Ishikawa (cell line): ENCODE results near the gene PREX1.

Source experiments
- CEBPB ChIP-seq: IDR thresholded peaks from 2 replicates; pipeline ENCODE4 v1.6.1; 2012
- CREB1 ChIP-seq: IDR thresholded peaks from 2 replicates; pipeline ENCODE4 v1.6.1; 2012; ENCODE audit warnings: low read depth
- EGR1 ChIP-seq: IDR thresholded peaks from 2 replicates; pipeline ENCODE4 v1.6.1; 2012
- EP300 ChIP-seq: IDR thresholded peaks from 2 replicates; pipeline ENCODE4 v1.6.1; 2012; ENCODE audit warnings: borderline replicate concordance
- FOXM1 ChIP-seq: IDR thresholded peaks from 2 replicates; pipeline ENCODE4 v1.6.1; 2012; ENCODE audit warnings: low read depth, borderline replicate concordance
- NFIC ChIP-seq: IDR thresholded peaks from 2 replicates; pipeline ENCODE4 v1.6.1; 2012
- RAD21 ChIP-seq: IDR thresholded peaks from 2 replicates; pipeline ENCODE4 v1.6.1; 2012; ENCODE audit warnings: low read depth
- TAF1 ChIP-seq: IDR thresholded peaks from 2 replicates; pipeline ENCODE4 v1.6.1; 2012; ENCODE audit warnings: low read depth, mild to moderate bottlenecking
- TCF12 ChIP-seq: IDR thresholded peaks from 2 replicates; pipeline ENCODE4 v1.6.1; 2012; ENCODE audit warnings: low read depth
- TEAD4 ChIP-seq: IDR thresholded peaks from 2 replicates; pipeline ENCODE4 v1.6.1; 2012
- YY1 ChIP-seq: IDR thresholded peaks from 2 replicates; pipeline ENCODE4 v1.6.1; 2012; ENCODE audit warnings: low read depth
- ZBTB7A ChIP-seq: IDR thresholded peaks from 2 replicates; pipeline ENCODE4 v1.6.1; 2012; ENCODE audit warnings: low read depth
- TF ChIP-seq, protein P1 (sequence below): IDR thresholded peaks from 2 replicates; pipeline ENCODE4 v1.6.1; 2012; ENCODE audit warnings: low read depth, mild to moderate bottlenecking
- TF ChIP-seq, protein P2 (sequence below): IDR thresholded peaks from 2 replicates; pipeline ENCODE4 v1.6.1; 2012
- TF ChIP-seq, protein P3 (sequence below): IDR thresholded peaks from 2 replicates; pipeline ENCODE4 v1.6.1; 2012

The PREX1 gene

DNA sequence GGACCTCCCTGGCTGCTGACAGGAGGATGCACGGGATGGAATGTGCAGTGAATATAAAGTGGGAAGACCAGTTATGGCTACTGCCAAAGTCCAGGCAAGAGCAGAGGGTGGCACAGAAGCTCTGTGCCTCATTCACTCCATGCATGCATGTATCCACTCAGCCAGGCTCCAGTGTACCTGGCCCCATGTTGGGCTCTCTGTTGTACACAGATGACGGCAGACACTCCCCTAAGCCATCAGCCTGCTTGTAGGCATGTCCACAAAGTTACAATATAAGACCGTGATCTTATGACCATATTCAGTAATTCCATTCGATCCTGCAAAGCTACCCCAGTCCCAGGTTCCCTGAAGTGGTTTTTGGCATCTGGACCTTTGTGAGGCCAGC, 116.8 kb downstream of the PREX1 start:
- TF ChIP-seq TCF12 (no peak), NFIC (no peak), FOXM1 (no peak), CREB1 (no peak), YY1 (no peak), ZBTB7A (no peak), EGR1 (no peak), CEBPB (no peak), RAD21 (no peak), EP300 (no peak)
- TF ChIP-seq, protein P1, sequence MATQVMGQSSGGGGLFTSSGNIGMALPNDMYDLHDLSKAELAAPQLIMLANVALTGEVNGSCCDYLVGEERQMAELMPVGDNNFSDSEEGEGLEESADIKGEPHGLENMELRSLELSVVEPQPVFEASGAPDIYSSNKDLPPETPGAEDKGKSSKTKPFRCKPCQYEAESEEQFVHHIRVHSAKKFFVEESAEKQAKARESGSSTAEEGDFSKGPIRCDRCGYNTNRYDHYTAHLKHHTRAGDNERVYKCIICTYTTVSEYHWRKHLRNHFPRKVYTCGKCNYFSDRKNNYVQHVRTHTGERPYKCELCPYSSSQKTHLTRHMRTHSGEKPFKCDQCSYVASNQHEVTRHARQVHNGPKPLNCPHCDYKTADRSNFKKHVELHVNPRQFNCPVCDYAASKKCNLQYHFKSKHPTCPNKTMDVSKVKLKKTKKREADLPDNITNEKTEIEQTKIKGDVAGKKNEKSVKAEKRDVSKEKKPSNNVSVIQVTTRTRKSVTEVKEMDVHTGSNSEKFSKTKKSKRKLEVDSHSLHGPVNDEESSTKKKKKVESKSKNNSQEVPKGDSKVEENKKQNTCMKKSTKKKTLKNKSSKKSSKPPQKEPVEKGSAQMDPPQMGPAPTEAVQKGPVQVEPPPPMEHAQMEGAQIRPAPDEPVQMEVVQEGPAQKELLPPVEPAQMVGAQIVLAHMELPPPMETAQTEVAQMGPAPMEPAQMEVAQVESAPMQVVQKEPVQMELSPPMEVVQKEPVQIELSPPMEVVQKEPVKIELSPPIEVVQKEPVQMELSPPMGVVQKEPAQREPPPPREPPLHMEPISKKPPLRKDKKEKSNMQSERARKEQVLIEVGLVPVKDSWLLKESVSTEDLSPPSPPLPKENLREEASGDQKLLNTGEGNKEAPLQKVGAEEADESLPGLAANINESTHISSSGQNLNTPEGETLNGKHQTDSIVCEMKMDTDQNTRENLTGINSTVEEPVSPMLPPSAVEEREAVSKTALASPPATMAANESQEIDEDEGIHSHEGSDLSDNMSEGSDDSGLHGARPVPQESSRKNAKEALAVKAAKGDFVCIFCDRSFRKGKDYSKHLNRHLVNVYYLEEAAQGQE: no peak
- TF ChIP-seq, protein P2, sequence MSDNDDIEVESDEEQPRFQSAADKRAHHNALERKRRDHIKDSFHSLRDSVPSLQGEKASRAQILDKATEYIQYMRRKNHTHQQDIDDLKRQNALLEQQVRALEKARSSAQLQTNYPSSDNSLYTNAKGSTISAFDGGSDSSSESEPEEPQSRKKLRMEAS: no peak

DNA sequence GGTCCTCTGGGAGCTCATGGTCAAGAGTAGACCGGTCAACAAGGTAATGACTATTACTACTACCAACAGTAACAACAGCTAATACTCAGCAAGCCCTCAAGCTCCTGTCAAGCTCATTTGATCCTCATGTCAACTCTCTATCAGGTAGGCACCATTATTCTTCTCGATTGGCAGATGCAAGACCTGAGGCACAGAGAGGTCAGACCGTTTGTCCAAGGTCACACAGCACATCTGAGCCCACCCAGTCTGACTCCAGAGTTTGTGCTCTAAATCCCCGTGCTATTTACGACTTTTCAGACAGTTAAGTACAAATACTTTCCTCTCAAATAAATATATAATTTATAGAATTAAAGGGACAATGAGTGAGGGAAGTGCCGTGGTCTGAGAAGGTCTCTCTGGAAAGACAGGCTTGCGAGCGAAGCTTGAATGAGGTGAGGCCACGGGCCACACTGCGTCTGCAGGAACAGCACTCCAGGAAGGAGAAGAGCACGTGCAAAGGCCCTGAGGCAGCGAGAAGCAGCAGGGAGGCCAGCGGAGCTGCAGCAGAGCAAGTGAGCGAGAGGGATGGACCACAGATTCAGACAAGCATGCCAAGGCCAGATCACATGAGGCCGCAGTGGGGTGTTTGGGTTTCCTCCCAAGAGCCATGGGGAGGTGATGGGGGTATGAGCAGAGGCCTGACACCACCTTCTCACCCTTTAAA, 117.3 kb downstream of the PREX1 start:
- no peak for TF ChIP-seq CREB1

DNA sequence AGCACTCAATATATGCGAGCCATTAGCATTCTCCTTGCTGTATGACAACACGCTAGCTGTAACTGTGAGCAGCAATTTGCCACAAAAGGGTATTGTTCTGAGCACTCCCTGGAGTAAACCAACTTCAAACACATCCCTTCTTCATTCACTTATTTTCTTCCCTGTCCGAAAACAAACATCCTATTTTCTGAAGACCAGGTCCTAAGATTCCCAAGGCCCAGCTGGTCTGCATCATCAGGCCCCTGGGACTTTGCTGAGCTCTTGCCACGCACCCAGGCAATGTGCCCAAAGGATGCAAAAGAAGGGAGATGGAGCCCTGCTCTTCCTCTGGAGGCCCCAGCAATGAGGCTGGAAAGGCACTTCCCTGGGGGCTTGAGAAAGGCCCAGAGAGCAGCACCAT, 118.1 kb downstream of the PREX1 start:
- TF ChIP-seq EP300: no peak

DNA sequence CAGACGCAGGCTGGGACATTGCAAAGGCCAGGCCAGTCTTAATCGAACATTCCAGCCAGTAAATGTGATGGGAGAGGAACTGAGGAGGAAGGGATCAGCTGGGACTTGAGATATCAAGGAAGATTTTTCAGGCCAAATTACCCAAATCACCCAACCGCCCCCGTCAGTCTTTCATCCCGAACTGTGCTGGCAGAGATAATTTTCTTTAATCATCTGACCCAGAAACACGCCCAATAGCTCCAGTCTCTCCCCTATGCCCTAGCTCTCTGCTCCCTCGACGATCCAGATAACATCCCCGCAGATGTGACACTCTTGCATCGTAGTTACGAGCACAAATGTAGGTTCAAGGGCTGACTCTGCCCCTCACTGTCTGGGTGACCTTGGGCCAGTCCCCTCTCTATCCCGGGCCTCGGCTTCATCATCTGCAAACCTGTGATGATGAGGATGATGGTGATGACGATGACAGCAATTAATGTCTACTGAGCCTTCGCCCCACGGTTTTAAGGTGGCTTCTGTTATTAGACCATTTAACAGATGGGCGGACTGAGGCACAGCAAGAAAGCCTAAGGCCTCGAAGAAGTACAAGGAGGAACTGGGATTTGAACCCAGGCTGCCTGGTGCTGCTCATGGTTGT, 118.6 kb downstream of the PREX1 start:
- TF ChIP-seq RAD21: no peak
- TF ChIP-seq EP300: no peak
- no peak for TF ChIP-seq CREB1
- no peak for TF ChIP-seq TCF12
- TF ChIP-seq TEAD4: no peak
- TF ChIP-seq, protein P2: no peak
- TF ChIP-seq, protein P3, sequence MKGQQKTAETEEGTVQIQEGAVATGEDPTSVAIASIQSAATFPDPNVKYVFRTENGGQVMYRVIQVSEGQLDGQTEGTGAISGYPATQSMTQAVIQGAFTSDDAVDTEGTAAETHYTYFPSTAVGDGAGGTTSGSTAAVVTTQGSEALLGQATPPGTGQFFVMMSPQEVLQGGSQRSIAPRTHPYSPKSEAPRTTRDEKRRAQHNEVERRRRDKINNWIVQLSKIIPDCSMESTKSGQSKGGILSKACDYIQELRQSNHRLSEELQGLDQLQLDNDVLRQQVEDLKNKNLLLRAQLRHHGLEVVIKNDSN: no peak
- TF ChIP-seq TAF1: no peak
- TF ChIP-seq ZBTB7A: no peak
- no peak for TF ChIP-seq YY1
- no peak for TF ChIP-seq EGR1
- TF ChIP-seq NFIC: no peak

DNA sequence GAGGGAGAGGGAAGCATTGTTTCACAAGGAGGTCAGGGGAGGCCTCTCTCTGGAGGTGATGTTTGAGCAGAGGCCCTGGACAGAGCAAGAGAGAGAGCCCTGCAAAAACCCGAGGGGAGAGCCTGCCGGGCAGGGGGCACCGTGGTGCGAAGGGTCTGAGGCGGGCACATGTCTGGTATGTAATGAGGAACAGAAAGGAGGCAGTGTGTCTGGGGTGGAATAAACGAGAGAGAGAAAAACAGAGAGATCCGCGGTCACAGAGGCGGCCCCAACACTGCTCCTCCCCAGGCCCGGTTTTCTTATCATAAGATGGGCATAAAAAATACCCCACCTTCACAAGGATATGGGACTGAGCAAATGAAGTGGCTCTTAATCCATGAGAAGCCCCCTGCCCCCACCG, 119.2 kb downstream of the PREX1 start:
- TF ChIP-seq CREB1 (no peak), EP300 (no peak), FOXM1 (no peak)

DNA sequence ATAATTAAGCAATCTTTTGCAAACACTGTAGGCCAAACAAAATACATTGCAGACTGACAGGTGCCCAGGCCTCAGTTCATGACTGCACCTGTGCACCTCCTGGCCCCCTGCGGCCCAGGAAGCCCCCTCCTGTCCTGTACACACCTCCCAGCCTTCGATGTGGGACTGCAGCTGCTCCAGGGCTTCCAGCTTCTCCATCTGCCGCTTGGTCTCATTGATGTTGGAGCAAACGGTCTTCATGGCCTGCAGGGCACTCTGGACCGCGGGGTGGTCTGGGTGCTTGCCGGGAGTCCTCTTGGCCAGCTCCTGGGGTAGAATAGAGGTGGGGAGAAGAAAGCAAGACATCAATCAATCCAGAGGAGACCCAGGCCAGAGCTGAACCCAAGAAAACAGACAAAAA, 119.7 kb downstream of the PREX1 start:
- no peak for TF ChIP-seq TCF12
- no peak for TF ChIP-seq TAF1
- TF ChIP-seq FOXM1: no peak

DNA sequence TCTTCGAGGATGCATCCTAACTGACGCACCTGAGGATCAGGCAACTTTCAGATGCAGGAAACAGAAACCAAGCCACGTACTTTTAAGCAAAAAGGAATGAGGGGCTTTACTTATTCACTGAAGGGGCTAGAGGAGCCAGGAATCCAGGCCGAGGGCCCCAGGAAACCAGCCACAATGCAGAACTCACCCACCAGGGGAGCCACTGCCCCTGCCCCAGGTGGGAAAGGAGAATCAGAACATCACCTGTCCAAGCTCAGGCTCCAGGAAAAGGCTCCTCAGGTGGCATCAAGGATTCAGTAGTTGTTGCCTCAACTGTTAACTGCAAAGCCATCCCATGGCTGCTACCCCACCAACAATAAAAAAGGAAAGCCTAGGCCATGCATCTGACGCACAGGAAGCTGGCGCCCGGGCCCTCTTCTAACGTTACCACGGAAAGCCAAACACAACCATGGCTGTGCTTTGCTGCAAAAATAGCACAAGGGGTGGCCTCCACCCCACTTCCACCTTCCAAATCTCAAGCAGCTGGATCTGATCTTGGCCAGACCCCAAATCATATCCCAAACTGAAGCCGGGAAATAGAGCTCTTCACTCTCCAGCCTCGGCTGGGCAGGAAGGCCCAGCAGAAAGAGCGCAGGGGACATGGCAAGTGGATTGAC, 121.0 kb downstream of the PREX1 start:
- TF ChIP-seq NFIC: no peak
- TF ChIP-seq, protein P1: no peak
- no peak for TF ChIP-seq EGR1
- TF ChIP-seq TCF12: no peak
- no peak for TF ChIP-seq YY1
- TF ChIP-seq, protein P2: no peak
- TF ChIP-seq CEBPB: no peak
- TF ChIP-seq CREB1: no peak
- TF ChIP-seq FOXM1: no peak
- TF ChIP-seq TAF1: no peak
- TF ChIP-seq ZBTB7A: no peak
- TF ChIP-seq EP300: no peak
